Testis (tissue), 3 donors: ENCODE results near the gene RNF186. TPM values are rescaled to one million over a fixed set of nuclear protein-coding genes. Genes with fewer than 3 reads are reported as not detected.
"Not testable (repeated sequence)": the region's sequence is repeated elsewhere in the genome, so short reads cannot be mapped to it uniquely, and the experiment has no call there.

Experiments used
- DNase-seq: peaks from one replicate; pipeline ENCODE4 v3.0.0-alpha.2; 2019
- H3K27ac ChIP-seq, 2 donors: fragments of 200-600 bp; sonication (generic); one replicate each; pipeline ENCODE4 v1.5.1; 2019
- H3K27me3 ChIP-seq: fragments of 200-600 bp; sonication (generic); one replicate; pipeline ENCODE4 v1.5.1; 2019
- H3K36me3 ChIP-seq: fragments of 200-600 bp; sonication (generic); one replicate; pipeline ENCODE4 v1.5.1; 2017; ENCODE audit warnings: low read depth; ENCODE audit errors: missing control alignments
- H3K4me1 ChIP-seq: fragments of 200-600 bp; sonication (generic); one replicate; pipeline ENCODE4 v1.5.1; 2019
- H3K4me3 ChIP-seq, 2 donors: fragments of 200-600 bp; sonication (generic); one replicate each; pipeline ENCODE4 v1.5.1; 2017 to 2019
- H3K9me3 ChIP-seq: fragments of 200-600 bp; sonication (generic); one replicate; pipeline ENCODE4 v1.5.1; 2017
- CTCF ChIP-seq, 3 experiments: fragments of 450-650 bp in 2 of 3; fragments of 200-600 bp in 1 of 3; sonication (generic) in 1 of 3; IDR thresholded peaks; one replicate each; pipeline ENCODE4 v1.5.1; 2016 to 2019; ENCODE audit warnings: antibody characterized with exemption in 3 of 3, mild to moderate bottlenecking in 2 of 3, moderate library complexity in 1 of 3
- POLR2A ChIP-seq: fragments of 450-650 bp; IDR thresholded peaks from one replicate; pipeline ENCODE4 v1.6.1; 2017; ENCODE audit warnings: antibody characterized with exemption, mild to moderate bottlenecking, moderate library complexity
- WGBS, 2 donors: methylation state at CpG; one replicate each; pipeline ENCODE4 v1.1.5; 2018; 5-methylcytosine and 5-hydroxymethylcytosine counted together
- intact Hi-C: fragments of 100-400 bp; cut with DNase I; formaldehyde crosslinking; loops from one replicate; pipeline ENCODE4 v1.15.1; 2023; ENCODE audit warnings: low total_unique reads
- polyA plus RNA-seq: library from polyadenylated mRNA; stranded (reverse); fragments of 350-450 nt; fragmentation: Illumina TruSeq; extraction: RNeasy Lipid Tissue Mini Kit (QIAGEN cat#74804); gene quantifications from one replicate; pipeline ENCODE4 v1.2.3, GENCODE V29; 2014; ENCODE audit warnings: low read depth, low replicate concordance; ENCODE audit not compliant: insufficient read depth
- total RNA-seq, 2 donors: library from RNA; depleted of rRNA; stranded (reverse); fragments of >200 nt; gene quantifications; one replicate each; pipeline ENCODE4 v1.2.3, GENCODE V29; 2016

Gene RNF186
- total and polyA plus RNA-seq, 3 donors from 2014 or later = 0.19 TPM; not detected in 2

DNA sequence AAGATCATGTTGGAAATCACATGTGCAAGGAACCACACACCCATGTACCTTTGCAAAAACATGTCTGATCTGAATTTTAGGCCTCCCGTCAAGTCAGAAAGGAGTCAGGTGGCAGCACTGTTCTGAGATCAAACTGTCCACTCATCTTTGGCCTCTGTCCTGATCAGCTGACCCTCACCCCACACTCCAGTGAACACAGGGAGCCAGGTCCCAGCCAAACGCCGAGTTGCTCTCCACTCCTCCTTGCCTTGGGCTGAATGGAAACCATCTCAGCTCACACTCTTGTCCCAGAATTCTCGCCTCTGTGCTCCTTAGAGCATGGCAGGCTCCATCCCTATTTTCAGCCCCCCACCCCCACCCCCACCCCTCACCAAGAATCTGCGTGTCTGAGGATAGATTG is 4.6 kb upstream of the RNF186 start:
- H3K27me3 ChIP-seq = no peaks in the 10 kb centered on the region
- intact Hi-C loops = no loop called here
- H3K4me1 ChIP-seq = peaks cover 4% of the 10 kb centered on the region
- no peak overlapping the region for H3K4me3 ChIP-seq
- TF ChIP-seq POLR2A (no peak), CTCF (IDR thresholded peaks at IDR 0.05) (no peak)
- H3K9me3 ChIP-seq = no peaks in the 10 kb centered on the region
- H3K36me3 ChIP-seq = no peaks in the 10 kb centered on the region
- DNase-seq = no peak
- H3K27ac ChIP-seq = no peak overlapping the region
- WGBS, 2 donors = 61% methylated on average over 5 of the region's 5 CpGs

GRCh38 chr1:19818324-19818723 is 3.2 kb upstream of the RNF186 start:
- H3K27ac ChIP-seq = no peak overlapping the region
- DNase-seq = no peak
- H3K36me3 ChIP-seq = no peaks in the 10 kb centered on the region
- H3K4me3 ChIP-seq = no peak overlapping the region
- no peaks in the 10 kb centered on the region for H3K9me3 ChIP-seq
- H3K27me3 ChIP-seq = no peaks in the 10 kb centered on the region
- intact Hi-C loops = no loop called here
- no peak for TF ChIP-seq CTCF (IDR thresholded peaks at IDR 0.05)
- no peak for TF ChIP-seq POLR2A
- 77 to 85% methylated on average over 3 of the region's 3 CpGs for WGBS, 2 donors
- H3K4me1 ChIP-seq = peaks cover 4% of the 10 kb centered on the region

GRCh38 chr1:19817160-19817559 is 2.1 kb upstream of the RNF186 start:
- Histone ChIP-seq H3K27ac (no peak overlapping the region), H3K36me3 (no peaks in the 10 kb centered on the region), H3K27me3 (no peaks in the 10 kb centered on the region), H3K9me3 (no peaks in the 10 kb centered on the region), H3K4me1 (peaks cover 9% of the 10 kb centered on the region), H3K4me3 (no peak overlapping the region)
- intact Hi-C loops = no loop called here
- WGBS, 2 donors = 87 to 88% methylated on average over 5 of the region's 5 CpGs
- no peak for DNase-seq
- no peak for TF ChIP-seq POLR2A
- no peak for TF ChIP-seq CTCF (IDR thresholded peaks at IDR 0.05)

- DNase-seq, H3K9me3 ChIP-seq, H3K36me3 ChIP-seq, H3K27me3 ChIP-seq, H3K4me1 ChIP-seq, H3K27ac ChIP-seq, H3K4me3 ChIP-seq, intact Hi-C loops: not testable (repeated sequence)
- 78 to 100% methylated on average over 1 of the region's 1 CpG for WGBS, 2 donors
These were observed 1.6 kb upstream of the RNF186 start for GRCh38 chr1:19816737-19817086.

- WGBS, 2 donors = 69 to 80% methylated on average over 11 to 15 of the region's 15 CpGs
- H3K4me3 ChIP-seq = no peak overlapping the region
- H3K4me1 ChIP-seq = peaks cover 9% of the 10 kb centered on the region
- no peak for DNase-seq
- no peak overlapping the region for H3K27ac ChIP-seq
- H3K27me3 ChIP-seq = no peaks in the 10 kb centered on the region
- no peak for TF ChIP-seq POLR2A
- TF ChIP-seq CTCF (IDR thresholded peaks at IDR 0.05) = no peak
- intact Hi-C loops = no loop called here
- H3K9me3 ChIP-seq = no peaks in the 10 kb centered on the region
- no peaks in the 10 kb centered on the region for H3K36me3 ChIP-seq
These were observed 986 bp upstream of the RNF186 start for GRCh38 chr1:19815801-19816736.
